H1 (cell line): ENCODE data around the gene RNF114. TPM values are rescaled to one million over a fixed set of nuclear protein-coding genes. Genes with fewer than 3 reads are reported as not detected.

ENCODE experiments used
- CTCF ChIA-PET: fragments of 300-600 bp; sonication (Branson Sonifier 250); formaldehyde crosslinking; loops from one replicate; lab custom pipeline; 2021; ENCODE audit not compliant: partially characterized antibody; lab: Charles Lee
- POLR2A ChIA-PET: fragments of 300-600 bp; sonication (Branson Sonifier 250); formaldehyde crosslinking; loops from one replicate; lab custom pipeline; 2021; ENCODE audit warnings: inconsistent platforms; ENCODE audit not compliant: partially characterized antibody; lab: Charles Lee
- DNase-seq, 2 experiments: peaks; one replicate each; pipeline versions ENCODE4 v3.0.0 to v3.0.0-alpha.2; 2010 to 2022; ENCODE audit warnings: low spot score in 2 of 2, low read depth in 1 of 2, mixed read lengths in 1 of 2
- FAIRE-seq: peaks from 2 replicates; lab custom pipeline; 2011; peaks lifted over from hg19 to GRCh38; lab: Jason Lieb, UNC
- H2AFZ ChIP-seq: 2 replicates; pipeline ENCODE4 v1.8.1; 2012; ENCODE audit warnings: low read length, inconsistent platforms
- H2AK5ac ChIP-seq: 2 replicates; pipeline ENCODE4 v1.6.1; 2013; ENCODE audit warnings: low read depth, low read length
- H2BK120ac ChIP-seq: replicated peaks from 2 replicates; pipeline ENCODE3; 2013; ENCODE audit warnings: low read depth, low read length, inconsistent platforms
- H2BK12ac ChIP-seq: 2 replicates; pipeline ENCODE4 v1.6.1; 2013; ENCODE audit warnings: low read depth, low read length
- H2BK15ac ChIP-seq: 2 replicates; pipeline ENCODE4 v1.6.1; 2013; ENCODE audit warnings: low read length
- H2BK20ac ChIP-seq: 2 replicates; pipeline ENCODE4 v1.6.1; 2013; ENCODE audit warnings: low read length
- H2BK5ac ChIP-seq: 2 replicates; pipeline ENCODE4 v1.6.1; 2013; ENCODE audit warnings: low read depth, low read length
- H3K14ac ChIP-seq: 2 replicates; pipeline ENCODE4 v1.6.1; 2013; ENCODE audit warnings: inconsistent platforms; ENCODE audit not compliant: insufficient read length
- H3K18ac ChIP-seq: 2 replicates; pipeline ENCODE4 v1.6.1; 2013; ENCODE audit warnings: low read length; ENCODE audit errors: extremely low read depth
- H3K23ac ChIP-seq: 2 replicates; pipeline ENCODE4 v1.6.1; 2013; ENCODE audit warnings: inconsistent platforms; ENCODE audit not compliant: insufficient read length
- H3K23me2 ChIP-seq: 2 replicates; pipeline ENCODE4 v1.6.1; 2013; ENCODE audit warnings: low read depth, low read length
- H3K27ac ChIP-seq: 2 replicates; pipeline ENCODE4 v1.6.1; 2011; ENCODE audit warnings: low read depth, low read length, inconsistent platforms
- H3K27me3 ChIP-seq, 4 experiments: replicated peaks in 1 of 4; 1 replicate in 1 of 4; 2 replicates in 3 of 4; pipeline versions ENCODE4 v1.6.1 to v1.8.1; 2011 to 2013; ENCODE audit warnings: low read length in 3 of 4, mild to moderate bottlenecking in 3 of 4, inconsistent platforms in 2 of 4, mixed read lengths in 2 of 4, moderate library complexity in 1 of 4; ENCODE audit not compliant: control insufficient read depth in 3 of 4, insufficient read depth in 3 of 4; ENCODE audit errors: extremely low read depth in 1 of 4
- H3K36me3 ChIP-seq, 4 experiments: 2 replicates each; pipeline versions ENCODE4 v1.6.1 to v1.8.1; 2011 to 2013; ENCODE audit warnings: mild to moderate bottlenecking in 4 of 4, low read length in 3 of 4, moderate library complexity in 2 of 4, control low read depth in 1 of 4, inconsistent platforms in 1 of 4; ENCODE audit not compliant: insufficient read depth in 4 of 4, control insufficient read depth in 2 of 4
- H3K4ac ChIP-seq: replicated peaks from 2 replicates; pipeline ENCODE3; 2013; ENCODE audit warnings: low read length, low read depth, mixed read lengths, inconsistent platforms; ENCODE audit not compliant: insufficient read length
- H3K4me1 ChIP-seq, 4 experiments: replicated peaks in 1 of 4; 1 replicate in 1 of 4; 2 replicates in 3 of 4; pipeline versions ENCODE4 v1.6.1 to v1.8.1; 2011 to 2013; ENCODE audit warnings: low read length in 3 of 4, inconsistent platforms in 2 of 4, mixed read lengths in 1 of 4; ENCODE audit not compliant: insufficient read depth in 4 of 4, control insufficient read depth in 3 of 4
- H3K4me2 ChIP-seq, 2 experiments: 2 replicates each; pipeline versions ENCODE4 v1.6.1 to v1.8.1; 2011 to 2013; ENCODE audit warnings: low read depth in 2 of 2, low read length in 2 of 2, control low read depth in 1 of 2, inconsistent platforms in 1 of 2, mild to moderate bottlenecking in 1 of 2; ENCODE audit not compliant: insufficient read depth in 1 of 2
- H3K4me3 ChIP-seq, 4 experiments: fragments of 200-600, 300-600 bp in 1 of 4; sonication (generic), shearing (Covaris generic), sonication (Bioruptor Twin) in 1 of 4; 2 replicates each; pipeline versions ENCODE4 v1.5.1 to v1.8.1; 2011 to 2016; ENCODE audit warnings: low read length in 4 of 4, low read depth in 3 of 4, control low read depth in 2 of 4, inconsistent platforms in 2 of 4, mild to moderate bottlenecking in 2 of 4, mixed read lengths in 1 of 4, moderate library complexity in 1 of 4; ENCODE audit not compliant: insufficient read depth in 2 of 4; ENCODE audit errors: extremely low read depth in 1 of 4
- H3K56ac ChIP-seq: replicated peaks from 2 replicates; pipeline ENCODE3; 2013; ENCODE audit warnings: low read depth, mild to moderate bottlenecking, mixed read lengths, low read length, inconsistent platforms; ENCODE audit not compliant: insufficient read length
- H3K79me1 ChIP-seq: 2 replicates; pipeline ENCODE4 v1.6.1; 2013; ENCODE audit warnings: low read depth, low read length, control low read depth
- H3K79me2 ChIP-seq, 2 experiments: 2 replicates each; pipeline versions ENCODE4 v1.6.1 to v1.8.1; 2012 to 2013; ENCODE audit warnings: low read length in 2 of 2, mild to moderate bottlenecking in 2 of 2, inconsistent platforms in 1 of 2; ENCODE audit not compliant: insufficient read depth in 2 of 2, control insufficient read depth in 1 of 2
- H3K9ac ChIP-seq, 4 experiments: replicated peaks in 1 of 4; 1 replicate in 1 of 4; 2 replicates in 3 of 4; pipeline versions ENCODE4 v1.6.1 to v1.8.1; 2011 to 2013; ENCODE audit warnings: low read depth in 3 of 4, low read length in 3 of 4, control low read depth in 2 of 4, mild to moderate bottlenecking in 2 of 4, moderate library complexity in 2 of 4, inconsistent platforms in 1 of 4; ENCODE audit errors: extremely low read depth in 1 of 4
- H3K9me3 ChIP-seq, 2 experiments: 2 replicates each; pipeline versions ENCODE4 v1.6.1 to v1.8.1; 2012 to 2013; ENCODE audit warnings: mild to moderate bottlenecking in 2 of 2, moderate library complexity in 2 of 2, control low read depth in 1 of 2, inconsistent platforms in 1 of 2, low read depth in 1 of 2, low read length in 1 of 2, mixed read lengths in 1 of 2; ENCODE audit not compliant: insufficient read depth in 2 of 2
- H4K20me1 ChIP-seq, 2 experiments: replicated peaks in 1 of 2; 2 replicates each; pipeline versions ENCODE3 to v1.8.1; 2011 to 2013; ENCODE audit warnings: inconsistent platforms in 2 of 2, low read length in 2 of 2, mild to moderate bottlenecking in 1 of 2; ENCODE audit not compliant: insufficient read depth in 2 of 2, control insufficient read depth in 1 of 2
- H4K5ac ChIP-seq: 2 replicates; pipeline ENCODE4 v1.6.1; 2013; ENCODE audit warnings: low read length, low read depth, mixed read lengths, inconsistent platforms; ENCODE audit not compliant: insufficient read length
- H4K8ac ChIP-seq: 2 replicates; pipeline ENCODE4 v1.8.0; 2013; ENCODE audit warnings: mild to moderate bottlenecking, moderate library complexity, low read length, inconsistent platforms; ENCODE audit not compliant: insufficient read depth; ENCODE audit errors: extremely low read depth
- H4K91ac ChIP-seq: replicated peaks from 2 replicates; pipeline ENCODE3; 2013; ENCODE audit warnings: low read length, mixed read lengths, inconsistent platforms; ENCODE audit not compliant: insufficient read length
- BCL11A ChIP-seq, 2 experiments: IDR thresholded peaks; one replicate each; pipeline ENCODE4 v1.6.1; 2011; ENCODE audit warnings: low read depth in 2 of 2, low read length in 2 of 2, mild to moderate bottlenecking in 2 of 2
- EZH2 ChIP-seq: fragments of 200-600 bp; sonication (generic); IDR thresholded peaks from 2 replicates; pipeline ENCODE4 v1.7.1; 2012; ENCODE audit warnings: low read depth, mild to moderate bottlenecking, moderate library complexity, low read length, inconsistent platforms; ENCODE audit not compliant: severe bottlenecking
- GTF2F1 ChIP-seq: IDR thresholded peaks from 2 replicates; pipeline ENCODE4 v1.6.1; 2012; ENCODE audit warnings: low read depth, low read length, improper control_type of control experiment, borderline replicate concordance
- HDAC6 ChIP-seq: IDR thresholded peaks from one replicate; pipeline ENCODE4 v1.7.1; 2012; ENCODE audit warnings: low read depth, mild to moderate bottlenecking, inconsistent platforms, low read length, moderate library complexity
- JUN ChIP-seq: IDR thresholded peaks from 2 replicates; pipeline ENCODE4 v1.6.1; 2011; ENCODE audit warnings: low read depth, mild to moderate bottlenecking, improper control_type of control experiment, low read length
- RBBP5 ChIP-seq: IDR thresholded peaks from 2 replicates; pipeline ENCODE4 v1.7.1; 2012; ENCODE audit warnings: low read depth, mild to moderate bottlenecking, inconsistent platforms, low read length, moderate library complexity, borderline replicate concordance
- RFX5 ChIP-seq: IDR thresholded peaks from 2 replicates; pipeline ENCODE4 v1.6.1; 2011; ENCODE audit warnings: low read depth, low read length, improper control_type of control experiment, borderline replicate concordance
- RNF2 ChIP-seq: fragments of 200-900, 300-1000 bp; sonication (generic); IDR thresholded peaks from 2 replicates; pipeline ENCODE4 v1.7.1; 2016; ENCODE audit warnings: borderline replicate concordance, low read depth, mild to moderate bottlenecking, antibody characterized with exemption, low read length; ENCODE audit not compliant: poor library complexity, severe bottlenecking; ENCODE audit errors: missing control alignments
- SP4 ChIP-seq: IDR thresholded peaks from 2 replicates; pipeline ENCODE4 v1.6.1; 2012; ENCODE audit warnings: low read length, inconsistent platforms
- TAF7 ChIP-seq: optimal IDR thresholded peaks from 2 replicates; pipeline ENCODE3; 2011; ENCODE audit warnings: low read depth, mild to moderate bottlenecking, inconsistent platforms, low read length, moderate library complexity, borderline replicate concordance
- TCF12 ChIP-seq: IDR thresholded peaks from 2 replicates; pipeline ENCODE4 v1.6.1; 2011; ENCODE audit warnings: low read depth, mild to moderate bottlenecking, low read length
- WGBS, 2 experiments: shearing (Covaris generic) in 1 of 2; methylation state at CpG; one replicate each; pipeline versions ENCODE4 v1.1.6 to v1.1.7; 2013 to 2015; ENCODE audit warnings: low lambda C conversion rate in 2 of 2, mixed read lengths in 2 of 2, inconsistent platforms in 1 of 2, low coverage in 1 of 2, missing lambda C conversion rate in 1 of 2; ENCODE audit not compliant: insufficient replicate concordance in 2 of 2, insufficient coverage in 1 of 2, insufficient read length in 1 of 2; ENCODE audit errors: extremely low coverage in 1 of 2, missing lambda C conversion rate in 1 of 2; 5-methylcytosine and 5-hydroxymethylcytosine counted together
- polyA plus RNA-seq, 7 experiments: library from polyadenylated mRNA; depleted of rRNA in 3 of 7; stranded (reverse) in 5 of 7; unstranded in 2 of 7; fragments of >200 nt in 5 of 7; fragments of 200-250 nt in 2 of 7; gene quantifications; 1 replicate in 5 of 7; 2 replicates in 1 of 7; 4 replicates in 1 of 7; pipeline versions ENCODE4 v1.2.1 to v1.2.3, GENCODE V29; 2011 to 2013; ENCODE audit warnings: missing spikeins in 2 of 7, mixed read lengths in 2 of 7
- total RNA-seq: library from RNA; stranded (reverse); fragmentation: NEBNext Ultra II Directional; extraction: Animal tissue kit (Norgen Biotek cat#: 25700); gene quantifications from 2 replicates; pipeline ENCODE4 v1.2.1, GENCODE V29; 2021
- TF ChIP-seq, protein P1 (sequence below): IDR thresholded peaks from 2 replicates; pipeline ENCODE4 v1.6.1; 2011; ENCODE audit warnings: low read depth, mild to moderate bottlenecking, low read length; ENCODE audit not compliant: insufficient read depth

RNF114 gene
- total and polyA plus RNA-seq, 2 of the 8 experiments (the other 6 are each of a cell fraction or from before 2014, with no cell fraction given): 81.7 to 89.9 TPM

GRCh38 chr20:49935746-49936152, 448 bp upstream of the RNF114 start:
- no peak overlapping the region for H3K27ac ChIP-seq
- no peak overlapping the region for H3K23ac ChIP-seq
- no peak overlapping the region for H2BK5ac ChIP-seq
- no peak overlapping the region for H2AFZ ChIP-seq
- peak overlapping the region in 1 of 2 experiments; percentile 10; a peak in 1 of 4 replicates for H3K4me2 ChIP-seq
- H3K9me3 ChIP-seq: no peaks in the 10 kb centered on the region
- H3K23me2 ChIP-seq: peaks cover 7% of the 10 kb centered on the region; the same call in 1 of the 2 replicates
- no peak for DNase-seq
- peaks cover 10% of the 10 kb centered on the region for H3K79me1 ChIP-seq
- H4K8ac ChIP-seq: no peak overlapping the region; the same call in 1 of the 2 replicates
- no peak overlapping the region for H3K56ac ChIP-seq
- H3K27me3 ChIP-seq: no peaks in the 10 kb centered on the region
- H4K91ac ChIP-seq: no peak overlapping the region
- peaks cover 0 to 6% (median 0%) of the 10 kb centered on the region in 4 experiments; a peak in 2 of 8 replicates for H3K36me3 ChIP-seq
- no peak overlapping the region for H2BK120ac ChIP-seq
- CTCF ChIA-PET: interaction anchor here (1.1 to 1.5 kb wide), 2 partner anchors 21 to 29 kb away, joined by 3 to 10 read pairs; no protein-coding TSS in a partner anchor
- H3K4me3 ChIP-seq: peak overlapping the region in 1 of 4 experiments; percentile 99; a peak in 2 of 8 replicates
- H2AK5ac ChIP-seq: no peak overlapping the region
- H3K9ac ChIP-seq: no peak overlapping the region; a peak in 1 of 7 replicates
- H2BK20ac ChIP-seq: no peak overlapping the region
- no peak for FAIRE-seq
- H2BK12ac ChIP-seq: no peak overlapping the region
- H3K4ac ChIP-seq: no peak overlapping the region
- H4K20me1 ChIP-seq: peaks cover 4 to 8% of the 10 kb centered on the region in 2 experiments
- POLR2A ChIA-PET: interaction anchor here (1.6 to 1.7 kb wide), 3 partner anchors 15 to 47 kb away, joined by 4 to 5 read pairs (median 5); partner anchors contain the start of gene SNAI1
- no peak overlapping the region for H3K18ac ChIP-seq
- H3K79me2 ChIP-seq: peaks cover 17 to 43% of the 10 kb centered on the region in 2 experiments
- TF ChIP-seq RNF2 (no peak), JUN (no peak), BCL11A (IDR thresholded peaks at IDR 0.05; ENCODE audit: low read depth in 2 of 2, low read length in 2 of 2) (no peak), GTF2F1 (no peak), HDAC6 (no peak), TAF7 (no peak), TCF12 (no peak), EZH2 (no peak), SP4 (no peak), RFX5 (no peak), RBBP5 (no peak)
- TF ChIP-seq, protein P1, sequence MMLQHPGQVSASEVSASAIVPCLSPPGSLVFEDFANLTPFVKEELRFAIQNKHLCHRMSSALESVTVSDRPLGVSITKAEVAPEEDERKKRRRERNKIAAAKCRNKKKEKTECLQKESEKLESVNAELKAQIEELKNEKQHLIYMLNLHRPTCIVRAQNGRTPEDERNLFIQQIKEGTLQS: no peak
- H4K5ac ChIP-seq: no peak overlapping the region
- peaks cover 3 to 14% (median 8%) of the 10 kb centered on the region in 4 experiments; a peak in 5 of 7 replicates for H3K4me1 ChIP-seq
- H3K14ac ChIP-seq: no peak overlapping the region
- 86% methylated on average over 14 of the region's 21 CpGs; no CpG with 5 or more reads in 1 of the 2 experiments for WGBS, 2 experiments
- no peak overlapping the region for H2BK15ac ChIP-seq
